Stimulated activated CD8-positive, alpha-beta memory T cell treated with anti-CD3 and anti-CD28 coated beads, Interleukin-12 subunit alpha, Interleukin-12 subunit beta, amount 100 ng/mL, for 24 hours (primary cell): ENCODE measurements around the gene SLC4A4.

ENCODE experiments used
- DNase-seq: peaks from one replicate; pipeline ENCODE4 v3.0.0-alpha.2; 2020; ENCODE audit errors: extremely low read depth

The SLC4A4 gene

GRCh38 chr4:71602289-71602900 is 263.6 kb downstream of the SLC4A4 start:
- DNase-seq: no peak

GRCh38 chr4:71604785-71605184 is 266.0 kb downstream of the SLC4A4 start:
- DNase-seq: no peak

- no peak for DNase-seq
Measured at GRCh38 chr4:71607109-71607508, 268.3 kb downstream of the SLC4A4 start.

- DNase-seq: no peak
Measured at GRCh38 chr4:71607780-71608677, 269.2 kb downstream of the SLC4A4 start.

- DNase-seq: no peak
Measured at GRCh38 chr4:71608678-71609071, 269.9 kb downstream of the SLC4A4 start.

- DNase-seq: no peak
Measured at GRCh38 chr4:71609167-71609566, 270.3 kb downstream of the SLC4A4 start.

- DNase-seq: no peak
Measured at GRCh38 chr4:71609651-71610050, 270.8 kb downstream of the SLC4A4 start.

- no peak for DNase-seq
Measured at GRCh38 chr4:71614621-71615020, 275.8 kb downstream of the SLC4A4 start.

- no peak for DNase-seq
Measured at GRCh38 chr4:71616168-71616811, 277.5 kb downstream of the SLC4A4 start.
